Endothelial cell of hepatic sinusoid (primary cell): ENCODE data around the gene SELENOW.
"Not testable (repeated sequence)": the region's sequence is repeated elsewhere in the genome, so short reads cannot be mapped to it uniquely, and the experiment has no call there.

ENCODE experiments used
- in situ Hi-C: cut with HindIII; loops from 2 replicates; pipeline ENCODE4 v1.10.0; 2017; ENCODE audit warnings: low sequenced_read_pairs

SELENOW gene

DNA sequence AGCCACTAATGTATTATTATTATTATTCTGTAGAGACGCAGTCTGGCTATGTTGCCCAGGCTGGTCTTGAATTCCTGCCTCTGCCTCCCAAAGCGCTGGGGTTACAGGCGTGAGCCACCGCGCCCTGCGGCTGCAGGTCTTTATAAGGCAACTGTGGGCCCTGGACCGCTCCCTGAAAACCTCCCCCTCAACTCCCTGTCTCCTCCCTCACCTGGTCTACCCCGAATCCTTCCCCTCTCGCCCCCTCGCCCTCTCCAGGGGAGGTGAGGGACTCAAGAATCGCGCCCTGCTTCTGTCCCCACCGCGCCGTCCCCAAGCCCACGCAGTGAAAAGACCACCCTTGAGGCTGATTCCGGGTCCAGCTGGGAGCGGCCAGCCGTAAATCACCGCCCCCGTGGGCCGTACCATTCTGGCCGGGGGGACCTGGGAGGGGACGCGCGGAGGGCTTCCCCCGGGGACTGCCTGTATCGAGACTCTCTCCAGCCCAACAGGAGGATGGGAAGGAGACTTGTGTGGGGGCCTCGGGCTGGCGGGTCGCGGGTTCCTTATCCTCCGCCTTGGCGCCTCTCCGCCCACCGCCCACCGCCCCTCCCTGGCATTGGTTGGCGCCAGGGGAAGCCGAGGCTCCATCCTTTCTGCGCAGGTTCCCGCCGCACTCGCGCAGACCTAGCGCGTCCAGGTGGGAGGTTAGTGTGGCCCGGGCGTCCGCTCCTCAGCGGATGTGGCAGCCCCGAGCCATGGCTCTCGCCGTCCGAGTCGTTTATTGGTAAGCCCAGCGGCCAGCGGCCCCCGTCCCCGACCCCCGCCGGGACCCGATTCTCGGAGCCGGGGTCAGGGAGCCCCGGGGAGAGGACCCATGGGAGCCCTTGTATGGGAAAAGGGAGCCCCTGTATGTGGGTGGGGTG is at the start of gene SELENOW:
Gene SELENOW, plus strand, starts transcription at position 655 of the 905 bp plus-strand sequence. Its CDS starts 83 bp downstream, at position 738.
- in situ Hi-C loops: no loop called here

DNA sequence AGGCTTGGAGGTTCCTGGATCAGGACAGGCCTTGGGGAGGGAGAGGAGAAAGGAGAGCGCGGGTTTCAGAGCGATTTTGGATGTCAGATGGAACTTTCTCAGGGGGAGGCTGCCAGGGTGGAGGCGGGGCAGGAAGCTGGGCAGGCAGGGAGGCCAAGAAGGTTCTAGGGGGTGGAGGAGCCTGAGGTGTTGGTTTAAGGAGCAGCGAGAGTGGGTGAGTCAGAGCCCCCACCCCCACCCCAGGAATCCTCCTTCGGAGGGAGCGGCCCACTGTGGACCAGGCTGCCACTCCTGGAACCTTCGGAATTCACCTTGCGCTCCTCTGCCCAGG is 49.1 kb upstream of the SELENOW start:
- in situ Hi-C loops: no loop called here

DNA sequence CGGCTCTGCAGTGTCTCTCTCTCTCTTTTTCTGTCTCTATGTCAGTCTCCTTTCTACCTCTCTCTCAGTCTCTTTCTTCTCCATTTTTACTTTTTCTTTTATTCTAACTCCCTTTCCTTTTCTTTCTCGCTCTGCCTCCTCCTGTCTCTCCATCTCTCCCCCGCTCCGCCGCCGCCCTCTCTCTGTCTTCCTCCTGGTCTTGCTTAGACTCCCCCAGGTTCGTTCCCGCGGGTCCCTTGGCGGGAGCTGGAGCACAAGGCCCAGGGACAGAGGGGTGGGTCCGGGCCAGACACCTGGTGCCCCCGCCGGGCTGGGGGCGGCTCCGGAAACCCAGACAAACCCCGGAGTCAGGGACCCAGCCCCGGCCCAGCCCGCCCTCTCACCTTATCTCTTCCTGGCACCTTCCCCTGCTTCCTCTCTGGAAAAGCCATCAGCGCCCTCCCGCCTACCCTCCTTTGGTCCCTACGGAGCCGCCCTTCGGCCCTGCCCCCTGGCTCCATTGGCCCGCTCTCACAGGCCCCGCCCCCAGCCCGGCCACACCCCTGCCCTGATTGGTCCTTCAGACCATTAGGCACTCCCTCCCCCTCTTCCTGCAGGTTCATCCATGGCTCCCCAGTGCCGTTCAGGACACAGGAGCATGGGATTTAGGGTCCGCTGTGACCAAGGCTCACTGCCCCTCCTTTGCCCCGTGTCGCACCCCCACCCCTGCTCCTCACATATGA is 48.5 kb upstream of the SELENOW start:
- in situ Hi-C loops: no loop called here

DNA sequence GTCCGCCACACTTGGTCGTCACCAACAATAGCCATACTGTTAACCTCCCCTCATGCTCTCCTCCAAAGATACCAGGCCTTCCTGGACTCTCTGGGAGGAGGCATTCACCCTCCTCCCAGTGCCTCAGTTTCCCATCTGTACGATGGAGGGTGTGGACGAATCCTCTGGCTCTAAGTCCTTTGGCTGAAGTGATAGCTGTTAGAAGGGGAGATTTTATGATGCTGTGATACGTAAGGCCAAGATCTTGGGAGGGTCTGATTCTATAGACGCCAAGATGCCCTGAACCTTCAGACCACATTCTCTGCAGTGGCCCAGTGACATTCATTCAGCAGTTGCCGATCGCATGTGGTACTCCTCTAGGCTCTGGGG is 48.0 kb upstream of the SELENOW start:
- in situ Hi-C loops: no loop called here

DNA sequence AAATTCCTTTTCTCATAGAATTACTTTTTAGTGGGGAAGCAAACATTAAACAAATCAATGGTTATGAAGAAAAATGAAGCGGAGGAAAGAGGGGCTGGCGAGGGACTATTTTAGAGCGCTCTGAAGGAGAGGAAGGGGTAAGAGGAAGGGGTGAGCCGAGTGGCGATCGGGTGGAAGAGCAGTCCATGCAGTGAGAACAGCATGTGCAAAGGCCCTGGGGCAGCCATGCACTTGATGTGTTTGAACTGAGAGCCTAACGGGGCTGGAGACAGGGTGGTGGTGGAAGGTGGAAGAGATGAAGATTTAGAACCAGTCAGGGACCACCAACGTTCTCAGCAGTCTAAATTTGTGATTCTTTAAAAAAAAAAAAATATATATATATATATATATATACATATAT is 47.6 kb upstream of the SELENOW start:
- in situ Hi-C loops: no loop called here

DNA sequence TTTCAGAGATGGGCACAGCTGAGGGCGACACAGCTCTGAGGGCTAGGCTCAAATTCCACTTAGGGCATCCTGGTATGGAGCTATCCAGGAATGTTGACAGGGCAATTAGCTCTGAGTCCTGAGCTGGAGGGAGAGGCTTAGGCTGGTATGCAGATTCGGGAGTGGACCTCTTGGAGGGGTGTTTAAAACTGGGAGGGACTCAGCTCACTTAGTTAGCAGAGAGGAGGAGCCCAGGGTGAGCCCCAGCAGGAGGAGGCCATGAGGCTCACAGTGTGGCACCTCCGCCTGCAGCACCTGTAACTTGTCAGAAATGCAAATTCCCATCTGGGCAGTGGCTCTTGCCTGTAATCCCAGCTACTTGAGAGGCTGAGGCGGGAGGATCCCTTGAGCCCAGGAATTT is 43.4 kb upstream of the SELENOW start:
- in situ Hi-C loops: no loop called here

DNA sequence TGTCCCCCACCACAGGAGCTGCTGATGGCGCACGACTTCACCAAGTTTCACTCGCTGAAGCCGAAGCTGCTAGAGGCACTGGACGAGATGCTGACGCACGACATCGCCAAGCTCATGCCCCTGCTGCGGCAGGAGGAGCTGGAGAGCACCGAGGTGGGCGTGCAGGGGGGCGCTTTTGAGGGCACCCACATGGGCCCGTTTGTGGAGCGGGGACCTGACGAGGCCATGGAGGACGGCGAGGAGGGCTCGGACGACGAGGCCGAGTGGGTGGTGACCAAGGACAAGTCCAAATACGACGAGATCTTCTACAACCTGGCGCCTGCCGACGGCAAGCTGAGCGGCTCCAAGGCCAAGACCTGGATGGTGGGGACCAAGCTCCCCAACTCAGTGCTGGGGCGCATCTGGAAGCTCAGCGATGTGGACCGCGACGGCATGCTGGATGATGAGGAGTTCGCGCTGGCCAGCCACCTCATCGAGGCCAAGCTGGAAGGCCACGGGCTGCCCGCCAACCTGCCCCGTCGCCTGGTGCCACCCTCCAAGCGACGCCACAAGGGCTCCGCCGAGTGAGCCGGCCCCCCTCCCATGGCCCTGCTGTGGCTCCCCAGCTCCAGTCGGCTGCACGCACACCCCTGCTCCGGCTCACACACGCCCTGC is 37.5 kb upstream of the SELENOW start:
- in situ Hi-C loops: no loop called here

DNA sequence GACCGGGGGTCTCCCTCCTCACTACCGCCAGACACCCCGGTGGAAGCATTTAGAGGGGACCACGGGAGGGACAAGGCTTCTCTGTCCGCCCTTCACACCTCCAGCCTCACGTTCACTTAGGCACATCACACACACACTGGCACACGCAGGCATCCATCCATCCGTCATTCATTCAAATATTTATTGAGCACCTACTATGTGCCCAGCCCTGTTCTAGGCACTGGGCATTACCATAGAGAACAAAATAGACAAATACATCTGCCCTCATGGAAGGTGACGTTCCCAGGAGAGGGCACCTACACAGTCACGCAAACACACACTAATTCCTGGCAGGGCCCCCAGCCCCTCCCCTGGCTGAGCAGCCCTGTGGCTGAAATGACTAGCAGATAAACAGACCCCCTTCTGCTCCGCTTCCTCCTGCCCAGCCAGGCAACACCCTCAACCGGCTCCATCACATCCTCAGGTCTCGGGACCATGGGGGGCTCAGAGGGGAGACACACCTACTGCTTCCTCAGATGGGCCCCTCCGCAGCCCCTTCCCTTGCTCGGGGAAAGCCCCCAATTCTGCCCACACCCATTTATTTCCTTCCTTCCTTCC is 36.9 kb upstream of the SELENOW start:
- in situ Hi-C loops: no loop called here

DNA sequence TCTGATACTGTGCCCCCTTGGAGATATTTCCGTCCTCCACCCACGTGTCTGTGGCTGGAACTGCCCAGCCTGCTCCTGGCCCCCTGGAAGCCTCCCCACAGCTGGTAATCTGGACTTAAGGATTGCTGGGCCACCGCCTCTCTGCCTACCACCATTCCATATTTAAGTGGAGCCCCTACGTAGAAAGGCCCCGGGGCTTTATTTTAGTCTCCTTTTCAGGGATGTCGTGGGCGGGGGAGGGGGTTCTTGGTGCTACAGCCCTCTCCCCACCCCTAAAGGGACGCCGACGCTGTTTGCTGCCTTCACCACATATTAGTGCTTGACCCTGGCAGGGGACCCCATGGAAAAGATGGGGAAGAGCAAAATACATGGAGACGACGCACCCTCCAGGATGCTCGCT is 35.9 kb upstream of the SELENOW start:
- in situ Hi-C loops: no loop called here

DNA sequence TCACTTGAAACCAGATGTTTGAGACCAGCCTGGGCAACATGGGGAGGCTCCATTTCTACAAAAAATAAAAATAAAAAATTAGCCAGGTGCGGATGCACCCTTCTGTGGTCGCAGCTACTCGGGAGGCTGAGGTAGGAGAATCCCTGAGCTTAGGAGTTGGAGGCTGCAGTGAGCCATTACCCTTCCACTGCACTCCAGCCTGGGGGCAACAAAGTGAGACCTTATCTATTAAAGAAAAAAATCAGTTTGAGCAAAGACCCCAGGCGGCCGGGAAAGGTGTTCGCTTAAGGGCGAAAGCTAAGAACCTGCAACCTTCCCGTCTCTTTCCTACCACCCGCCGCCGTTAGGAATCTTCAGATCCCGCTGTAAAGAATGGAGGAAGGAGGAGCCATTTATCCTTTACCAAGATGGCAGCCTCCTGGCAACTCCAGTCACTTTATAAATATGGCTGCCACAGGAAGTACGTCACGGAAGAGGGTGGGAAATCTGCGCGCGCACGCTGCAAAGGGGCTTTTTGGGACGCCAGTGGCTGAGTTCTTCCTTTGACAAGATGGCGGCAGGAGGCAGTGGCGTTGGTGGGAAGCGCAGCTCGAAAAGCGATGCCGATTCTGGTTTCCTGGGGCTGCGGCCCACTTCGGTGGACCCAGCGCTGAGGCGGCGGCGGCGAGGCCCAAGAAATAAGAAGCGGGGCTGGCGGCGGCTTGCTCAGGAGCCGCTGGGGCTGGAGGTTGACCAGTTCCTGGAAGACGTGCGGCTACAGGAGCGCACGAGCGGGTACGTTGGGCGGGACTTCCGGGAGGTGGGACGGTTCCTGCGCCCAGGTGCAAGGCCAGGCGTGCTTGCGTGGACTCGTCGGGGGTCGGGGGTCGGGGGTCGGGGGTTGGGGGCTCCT is 33.2 kb upstream of the SELENOW start, which contains the start of gene NOP53:
Gene NOP53, plus strand, starts transcription at position 537 of the 892 bp plus-strand sequence. Its CDS starts 14 bp downstream, at position 551.
- in situ Hi-C loops: no loop called here

DNA sequence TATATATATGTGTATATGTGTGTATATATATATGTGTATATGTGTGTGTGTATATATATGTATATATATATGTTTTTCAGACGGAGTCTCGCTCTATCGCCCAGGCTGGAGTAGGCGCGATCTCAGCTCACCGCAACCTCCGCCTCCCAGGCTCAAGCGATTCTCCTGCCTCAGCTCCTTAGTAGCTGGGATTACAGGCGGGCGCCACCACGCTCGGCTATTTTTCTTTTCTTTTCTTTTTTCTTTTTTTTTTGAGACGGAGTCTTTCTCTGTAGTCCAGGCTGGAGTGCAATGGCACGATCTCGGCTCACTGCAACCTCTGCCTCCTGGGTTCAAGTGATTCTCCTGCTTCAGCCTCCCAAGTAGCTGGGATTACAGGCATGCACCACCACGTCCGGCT is 32.4 kb upstream of the SELENOW start:
- in situ Hi-C loops: not testable (repeated sequence)

DNA sequence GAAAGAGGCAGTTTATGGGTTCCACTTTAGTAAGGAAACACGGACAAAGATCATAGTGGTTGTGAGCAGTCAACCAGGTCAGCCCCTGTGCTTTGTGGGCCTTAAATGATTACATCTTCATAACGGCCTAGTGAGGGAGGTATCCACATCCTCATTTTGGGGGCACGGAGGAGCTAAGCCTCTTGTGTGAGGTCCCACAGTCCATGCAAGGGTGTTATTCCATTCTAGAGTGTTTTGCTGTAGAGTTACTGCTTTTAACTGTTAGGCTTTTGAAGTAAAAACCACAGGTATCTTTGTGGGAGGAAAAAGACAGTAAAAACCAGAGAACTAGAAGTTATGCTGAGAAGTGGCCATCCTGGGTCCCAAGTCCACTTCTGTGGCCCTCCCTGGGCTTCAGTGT is 29.2 kb upstream of the SELENOW start:
- in situ Hi-C loops: no loop called here

DNA sequence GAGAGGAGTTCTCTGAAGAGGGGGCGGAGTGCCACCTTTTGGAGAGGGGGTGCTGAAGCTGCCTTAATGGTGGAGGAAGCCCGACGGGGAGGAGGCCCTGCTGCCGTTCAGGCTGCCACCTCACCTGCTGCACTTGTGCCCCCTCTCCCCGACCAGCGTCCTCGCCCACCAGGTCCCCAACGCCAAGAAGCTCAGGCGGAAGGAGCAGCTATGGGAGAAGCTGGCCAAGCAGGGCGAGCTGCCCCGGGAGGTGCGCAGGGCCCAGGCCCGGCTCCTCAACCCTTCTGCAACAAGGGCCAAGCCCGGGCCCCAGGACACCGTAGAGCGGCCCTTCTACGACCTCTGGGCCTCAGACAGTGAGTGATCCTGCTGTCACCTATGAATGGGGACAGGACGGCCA is 27.8 kb upstream of the SELENOW start:
- in situ Hi-C loops: no loop called here

DNA sequence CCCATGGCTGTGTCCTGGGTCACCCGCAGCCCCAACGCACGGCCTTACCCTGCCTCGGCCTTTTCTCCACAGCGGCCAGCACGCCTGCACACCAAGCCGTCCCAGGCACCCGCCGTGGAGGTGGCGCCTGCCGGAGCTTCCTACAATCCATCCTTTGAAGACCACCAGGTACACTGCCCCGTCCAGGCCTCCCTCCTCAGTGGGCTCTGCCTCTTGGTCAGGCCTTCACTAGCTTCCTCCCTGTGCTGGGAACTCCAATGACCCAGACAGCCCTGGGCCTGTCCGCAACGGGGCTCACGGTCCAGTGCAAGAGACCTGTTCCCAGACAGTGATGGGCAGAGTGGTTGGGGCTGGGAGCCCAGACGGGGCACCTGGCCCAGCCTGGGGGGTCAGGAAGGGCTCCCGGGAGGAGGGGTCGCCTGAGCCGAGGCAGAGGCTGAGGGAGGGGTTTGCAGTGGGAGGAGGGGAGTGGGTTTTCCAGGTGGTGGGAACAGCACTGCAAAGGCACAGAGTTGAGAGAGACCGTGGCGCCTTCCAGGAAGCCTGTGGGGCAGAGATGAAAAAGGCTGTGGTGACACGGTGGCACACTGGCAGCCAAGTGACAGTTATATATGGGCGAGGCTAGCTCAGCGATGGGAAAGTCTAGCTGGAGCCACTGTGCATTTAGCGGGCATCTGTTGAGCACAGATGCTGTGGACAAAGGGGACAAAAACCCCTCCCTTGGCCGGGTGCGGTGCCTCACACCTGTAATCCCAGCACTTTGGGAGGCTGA is 25.9 kb upstream of the SELENOW start:
- in situ Hi-C loops: no loop called here

DNA sequence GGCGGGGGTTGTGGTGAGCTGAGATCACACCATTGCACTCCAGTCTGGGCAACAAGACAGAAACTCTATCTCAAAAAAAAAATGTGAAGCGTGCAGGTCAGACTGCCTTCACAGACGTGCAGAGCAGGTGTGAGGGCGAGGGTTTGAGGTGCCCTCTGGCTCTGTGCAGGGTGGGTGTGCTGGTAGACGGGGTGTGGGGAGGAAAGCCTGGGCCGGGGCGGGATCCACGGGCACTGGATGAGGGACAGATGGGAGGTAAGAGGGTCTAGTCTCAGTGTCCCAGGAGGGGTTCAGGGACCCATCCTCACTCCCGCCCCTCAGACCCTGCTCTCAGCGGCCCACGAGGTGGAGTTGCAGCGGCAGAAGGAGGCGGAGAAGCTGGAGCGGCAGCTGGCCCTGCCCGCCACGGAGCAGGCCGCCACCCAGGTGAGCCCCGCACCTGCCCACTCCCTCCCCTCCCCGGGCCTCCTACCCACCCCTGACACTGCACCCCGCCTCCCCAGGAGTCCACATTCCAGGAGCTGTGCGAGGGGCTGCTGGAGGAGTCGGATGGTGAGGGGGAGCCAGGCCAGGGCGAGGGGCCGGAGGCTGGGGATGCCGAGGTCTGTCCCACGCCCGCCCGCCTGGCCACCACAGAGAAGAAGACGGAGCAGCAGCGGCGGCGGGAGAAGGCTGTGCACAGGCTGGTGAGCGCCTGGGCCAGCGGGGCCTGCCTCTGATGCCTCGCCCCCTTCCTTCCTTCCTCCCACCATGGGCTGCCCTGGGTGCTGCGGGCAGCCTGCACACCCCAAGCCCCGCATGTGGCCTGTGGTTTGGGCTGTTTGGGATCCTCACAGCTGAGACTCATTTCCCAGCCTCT is 24.1 kb upstream of the SELENOW start:
- in situ Hi-C loops: no loop called here

DNA sequence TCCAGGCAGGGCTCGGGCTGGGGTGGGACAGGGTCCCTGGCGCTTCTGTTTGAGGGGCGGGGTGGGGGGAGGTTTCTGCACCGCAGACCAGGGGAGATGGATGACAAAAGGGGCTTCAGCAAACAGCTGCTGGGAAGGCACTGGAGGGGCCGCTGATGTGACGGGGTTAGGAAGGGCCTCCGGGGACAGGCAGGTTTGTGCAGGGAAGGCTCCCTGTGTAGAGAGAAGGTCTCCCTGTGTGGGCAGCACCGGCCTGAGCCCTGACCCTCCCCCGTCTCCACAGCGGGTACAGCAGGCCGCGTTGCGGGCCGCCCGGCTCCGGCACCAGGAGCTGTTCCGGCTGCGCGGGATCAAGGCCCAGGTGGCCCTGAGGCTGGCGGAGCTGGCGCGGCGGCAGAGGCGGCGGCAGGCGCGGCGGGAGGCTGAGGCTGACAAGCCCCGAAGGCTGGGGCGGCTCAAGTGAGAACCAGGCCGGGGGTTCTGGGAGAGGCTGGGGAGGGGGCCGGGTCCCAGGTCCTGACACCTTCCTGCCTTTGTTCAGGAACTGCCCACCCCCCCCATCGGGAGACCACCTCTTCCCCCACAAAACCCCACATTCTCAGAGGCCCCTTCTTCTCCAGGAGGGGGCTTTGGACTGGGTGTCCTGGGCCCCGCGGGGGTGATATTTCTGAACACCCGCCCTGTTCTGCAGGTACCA is 23.3 kb upstream of the SELENOW start:
- in situ Hi-C loops: no loop called here

DNA sequence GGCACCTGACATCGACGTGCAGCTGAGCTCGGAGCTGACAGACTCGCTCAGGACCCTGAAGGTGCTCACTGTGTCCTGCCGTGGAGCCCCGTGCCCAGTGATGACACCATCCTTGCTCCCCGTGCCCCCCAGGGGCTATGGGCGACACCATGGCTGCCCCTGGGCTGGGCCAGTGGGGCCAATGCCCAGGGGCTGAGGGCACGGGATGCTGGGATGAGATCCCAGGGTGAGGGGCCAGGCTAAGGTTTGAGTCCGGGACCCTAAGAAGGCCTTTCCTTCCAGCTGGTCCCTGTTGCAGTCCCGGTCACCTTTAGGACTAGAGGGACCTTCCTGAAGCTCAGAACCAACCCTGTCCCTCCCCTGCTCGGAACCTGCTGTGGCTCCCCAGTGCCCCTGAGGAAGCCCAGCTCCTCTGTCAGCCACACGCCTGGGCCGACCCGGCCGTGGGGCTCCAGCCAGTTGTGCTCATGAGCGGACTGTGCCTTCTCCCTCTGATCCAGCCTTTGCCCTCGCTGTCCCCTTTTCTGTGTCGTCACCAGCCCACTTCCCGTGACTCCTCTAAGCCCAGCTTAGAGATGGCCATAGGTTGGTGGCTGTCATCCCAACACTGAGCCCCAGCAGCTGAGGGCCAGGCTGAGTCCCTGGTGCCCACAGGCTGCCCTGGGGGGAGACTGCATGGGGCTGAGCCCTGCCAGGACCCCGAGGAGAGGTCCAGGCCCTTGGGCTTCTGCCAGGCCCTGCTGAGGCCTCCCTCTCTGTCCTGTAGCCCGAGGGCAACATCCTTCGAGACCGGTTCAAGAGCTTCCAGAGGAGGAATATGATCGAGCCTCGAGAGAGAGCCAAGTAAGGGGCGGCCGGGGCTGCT is 22.5 kb upstream of the SELENOW start:
- in situ Hi-C loops: no loop called here
